Thyroid gland (tissue), 4 donors: ENCODE data around the gene PORCN.

Experiments used
- POLR2A ChIP-seq, 2 donors: fragments of 450-650 bp; IDR thresholded peaks; one replicate each; pipeline ENCODE4 v1.6.1; 2017; ENCODE audit warnings: antibody characterized with exemption in 2 of 2, mild to moderate bottlenecking in 2 of 2, moderate library complexity in 1 of 2
- TF ChIP-seq, protein P1 (sequence below), 6 experiments: fragments of 200-600 bp in 3 of 6; fragments of 450-650 bp in 3 of 6; sonication (generic) in 3 of 6; IDR thresholded peaks; one replicate each; pipeline ENCODE4 v1.5.1; 2016 to 2019; ENCODE audit warnings: antibody characterized with exemption in 6 of 6, mild to moderate bottlenecking in 2 of 6, inconsistent platforms in 1 of 6, moderate library complexity in 1 of 6

DNA sequence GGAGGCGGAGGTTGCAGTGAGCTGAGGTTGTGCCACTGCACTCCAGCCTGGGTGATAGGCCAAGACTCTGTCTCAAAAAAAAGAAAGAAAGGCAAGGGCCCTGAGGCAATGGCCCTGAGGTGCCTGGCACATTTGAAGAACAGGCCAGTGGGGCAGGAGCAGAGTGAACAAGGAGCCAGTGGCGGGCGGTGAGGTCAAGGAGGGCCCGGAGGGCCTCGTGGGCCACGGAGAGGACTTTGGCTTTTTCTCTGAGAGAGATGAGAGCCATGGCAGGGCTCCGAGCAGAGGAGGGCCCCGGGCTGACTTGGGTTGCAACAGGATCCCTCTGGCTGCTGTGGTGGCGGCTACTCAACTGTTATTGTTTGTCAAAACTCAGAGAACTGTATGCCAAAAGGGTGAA is 19.5 kb upstream of the PORCN start:
- TF ChIP-seq, protein P1, sequence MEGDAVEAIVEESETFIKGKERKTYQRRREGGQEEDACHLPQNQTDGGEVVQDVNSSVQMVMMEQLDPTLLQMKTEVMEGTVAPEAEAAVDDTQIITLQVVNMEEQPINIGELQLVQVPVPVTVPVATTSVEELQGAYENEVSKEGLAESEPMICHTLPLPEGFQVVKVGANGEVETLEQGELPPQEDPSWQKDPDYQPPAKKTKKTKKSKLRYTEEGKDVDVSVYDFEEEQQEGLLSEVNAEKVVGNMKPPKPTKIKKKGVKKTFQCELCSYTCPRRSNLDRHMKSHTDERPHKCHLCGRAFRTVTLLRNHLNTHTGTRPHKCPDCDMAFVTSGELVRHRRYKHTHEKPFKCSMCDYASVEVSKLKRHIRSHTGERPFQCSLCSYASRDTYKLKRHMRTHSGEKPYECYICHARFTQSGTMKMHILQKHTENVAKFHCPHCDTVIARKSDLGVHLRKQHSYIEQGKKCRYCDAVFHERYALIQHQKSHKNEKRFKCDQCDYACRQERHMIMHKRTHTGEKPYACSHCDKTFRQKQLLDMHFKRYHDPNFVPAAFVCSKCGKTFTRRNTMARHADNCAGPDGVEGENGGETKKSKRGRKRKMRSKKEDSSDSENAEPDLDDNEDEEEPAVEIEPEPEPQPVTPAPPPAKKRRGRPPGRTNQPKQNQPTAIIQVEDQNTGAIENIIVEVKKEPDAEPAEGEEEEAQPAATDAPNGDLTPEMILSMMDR (IDR thresholded peaks at IDR 0.05): no peak
- no peak for TF ChIP-seq POLR2A (IDR thresholded peaks at IDR 0.05)
